ENCODE results near the gene LRRC59. TPM values are rescaled to one million over a fixed set of nuclear protein-coding genes. Genes with fewer than 3 reads are reported as not detected.

LRRC59 gene
- total and polyA plus RNA-seq, 2 of the 13 experiments (the other 11 are each of a cell fraction or from before 2014, with no cell fraction given): 87.3 to 222 TPM

DNA sequence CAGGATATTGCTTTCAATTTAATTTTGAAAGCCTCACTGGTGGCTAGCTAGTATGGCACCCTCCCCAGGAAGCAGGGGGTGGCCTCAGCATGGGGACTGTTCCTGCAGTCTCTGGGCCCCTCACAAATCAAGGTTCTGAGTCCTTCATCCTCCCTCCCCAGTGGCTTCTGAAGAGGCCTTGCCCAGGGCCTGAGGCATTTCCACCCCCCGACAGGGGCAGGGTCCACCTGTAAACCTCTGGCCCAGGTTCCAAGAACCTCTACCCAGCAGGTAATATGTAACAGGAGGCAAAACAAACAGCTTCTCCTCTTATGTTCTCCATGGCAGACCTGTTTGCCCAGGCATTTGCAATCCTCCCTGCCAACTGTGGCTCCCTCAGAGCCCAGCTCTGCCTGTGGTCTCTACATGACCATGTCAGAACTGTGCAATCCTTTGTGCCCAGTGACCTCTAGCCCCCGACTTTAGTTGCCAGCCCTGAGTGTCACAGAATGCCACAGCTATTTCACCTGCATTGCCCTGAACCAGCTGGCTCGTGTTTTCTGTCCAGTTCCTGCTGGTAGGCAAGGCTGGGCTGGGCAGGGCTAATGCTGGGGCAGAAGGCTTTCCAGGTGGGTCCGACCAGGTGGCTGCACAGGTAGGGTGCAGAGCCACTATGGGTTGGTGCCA is 43.0 kb upstream of the LRRC59 start (continued):
- TF ChIP-seq SMAD1 (CRISPR knock-in tag; IDR thresholded peaks at IDR 0.05; ENCODE audit: borderline replicate concordance, low read depth): peak; percentile 72; the same call in 1 of the 2 replicates
- TF ChIP-seq FOXC1 (CRISPR knock-in tag; IDR thresholded peaks at IDR 0.05; ENCODE audit: borderline replicate concordance): 0 out of 2 replicates have a peak, but pooled peaks have one; percentile 38
- TF ChIP-seq, protein P1, sequence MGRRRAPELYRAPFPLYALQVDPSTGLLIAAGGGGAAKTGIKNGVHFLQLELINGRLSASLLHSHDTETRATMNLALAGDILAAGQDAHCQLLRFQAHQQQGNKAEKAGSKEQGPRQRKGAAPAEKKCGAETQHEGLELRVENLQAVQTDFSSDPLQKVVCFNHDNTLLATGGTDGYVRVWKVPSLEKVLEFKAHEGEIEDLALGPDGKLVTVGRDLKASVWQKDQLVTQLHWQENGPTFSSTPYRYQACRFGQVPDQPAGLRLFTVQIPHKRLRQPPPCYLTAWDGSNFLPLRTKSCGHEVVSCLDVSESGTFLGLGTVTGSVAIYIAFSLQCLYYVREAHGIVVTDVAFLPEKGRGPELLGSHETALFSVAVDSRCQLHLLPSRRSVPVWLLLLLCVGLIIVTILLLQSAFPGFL (CRISPR knock-in tag; IDR thresholded peaks at IDR 0.05): no peak
- no peak for TF ChIP-seq CREM (IDR thresholded peaks at IDR 0.05)
- TF ChIP-seq CREM (CRISPR knock-in tag; IDR thresholded peaks at IDR 0.05): no peak
- no peak for TF ChIP-seq ONECUT2 (CRISPR knock-in tag; IDR thresholded peaks at IDR 0.05)
- TF ChIP-seq ZNF879 (CRISPR knock-in tag; IDR thresholded peaks at IDR 0.05): no peak
- no peak for TF ChIP-seq ARHGAP35 (CRISPR knock-in tag; IDR thresholded peaks at IDR 0.05; ENCODE audit: borderline replicate concordance)
- TF ChIP-seq ZNF709 (CRISPR knock-in tag; IDR thresholded peaks at IDR 0.05): no peak
- no peak for TF ChIP-seq MAFK (conservative IDR thresholded peaks at IDR 0.05 in 1 of 2, IDR thresholded peaks at IDR 0.05 in 1 of 2; ENCODE audit: low read length in 2 of 2)
- TF ChIP-seq ZBTB7A (CRISPR knock-in tag; IDR thresholded peaks at IDR 0.05): no peak
- no peak for TF ChIP-seq ZNF136 (CRISPR knock-in tag; IDR thresholded peaks at IDR 0.05; ENCODE audit: low read depth)
- peak; percentile 59; the same call in 1 of the 2 replicates for TF ChIP-seq KDM4B (CRISPR knock-in tag; IDR thresholded peaks at IDR 0.05)
- no peak for TF ChIP-seq ZNF652 (CRISPR knock-in tag; IDR thresholded peaks at IDR 0.05; ENCODE audit: borderline replicate concordance, low read depth)
- TF ChIP-seq MTF2 (CRISPR knock-in tag; IDR thresholded peaks at IDR 0.05; ENCODE audit: borderline replicate concordance): 0 out of 2 replicates have a peak, but pooled peaks have one; percentile 11
- TF ChIP-seq ZNF644 (CRISPR knock-in tag; IDR thresholded peaks at IDR 0.05; ENCODE audit: low read depth): 0 out of 2 replicates have a peak, but pooled peaks have one; percentile 34
- TF ChIP-seq HOXA9 (CRISPR knock-in tag; IDR thresholded peaks at IDR 0.05; ENCODE audit: borderline replicate concordance): peak; percentile 63; the same call in 1 of the 2 replicates
- TF ChIP-seq RFXAP (CRISPR knock-in tag; IDR thresholded peaks at IDR 0.05; ENCODE audit: borderline replicate concordance): no peak
- TF ChIP-seq, protein P2, sequence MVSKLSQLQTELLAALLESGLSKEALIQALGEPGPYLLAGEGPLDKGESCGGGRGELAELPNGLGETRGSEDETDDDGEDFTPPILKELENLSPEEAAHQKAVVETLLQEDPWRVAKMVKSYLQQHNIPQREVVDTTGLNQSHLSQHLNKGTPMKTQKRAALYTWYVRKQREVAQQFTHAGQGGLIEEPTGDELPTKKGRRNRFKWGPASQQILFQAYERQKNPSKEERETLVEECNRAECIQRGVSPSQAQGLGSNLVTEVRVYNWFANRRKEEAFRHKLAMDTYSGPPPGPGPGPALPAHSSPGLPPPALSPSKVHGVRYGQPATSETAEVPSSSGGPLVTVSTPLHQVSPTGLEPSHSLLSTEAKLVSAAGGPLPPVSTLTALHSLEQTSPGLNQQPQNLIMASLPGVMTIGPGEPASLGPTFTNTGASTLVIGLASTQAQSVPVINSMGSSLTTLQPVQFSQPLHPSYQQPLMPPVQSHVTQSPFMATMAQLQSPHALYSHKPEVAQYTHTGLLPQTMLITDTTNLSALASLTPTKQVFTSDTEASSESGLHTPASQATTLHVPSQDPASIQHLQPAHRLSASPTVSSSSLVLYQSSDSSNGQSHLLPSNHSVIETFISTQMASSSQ (IDR thresholded peaks at IDR 0.05; ENCODE audit: low read depth): no peak
- TF ChIP-seq, protein P2 (CRISPR knock-in tag; IDR thresholded peaks at IDR 0.05; ENCODE audit: borderline replicate concordance): 0 out of 2 replicates have a peak, but pooled peaks have one; percentile 18
- no peak for TF ChIP-seq ZNF333 (CRISPR knock-in tag; IDR thresholded peaks at IDR 0.05; ENCODE audit: borderline replicate concordance)
- no peak for TF ChIP-seq ZNF792 (CRISPR knock-in tag; IDR thresholded peaks at IDR 0.05)
- TF ChIP-seq, protein P3, sequence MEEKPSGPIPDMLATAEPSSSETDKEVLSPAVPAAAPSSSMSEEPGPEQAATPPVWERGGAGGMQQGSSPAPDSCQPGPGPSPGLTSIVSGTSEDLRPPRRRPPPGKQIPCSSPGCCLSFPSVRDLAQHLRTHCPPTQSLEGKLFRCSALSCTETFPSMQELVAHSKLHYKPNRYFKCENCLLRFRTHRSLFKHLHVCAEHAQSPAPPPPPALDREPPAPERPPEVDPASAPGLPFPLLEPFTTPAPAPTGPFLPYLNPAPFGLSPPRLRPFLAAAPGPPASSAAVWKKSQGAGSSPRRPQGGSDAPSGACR (CRISPR knock-in tag; IDR thresholded peaks at IDR 0.05): 0 out of 2 replicates have a peak, but pooled peaks have one; percentile 59
- no peak for TF ChIP-seq ZNF598 (CRISPR knock-in tag; IDR thresholded peaks at IDR 0.05; ENCODE audit: borderline replicate concordance)

Data from HepG2 (cell line).